Liver (tissue), 9 donors: Measurements from ENCODE around the gene BSPRY. TPM values are rescaled to one million over a fixed set of nuclear protein-coding genes. Genes with fewer than 3 reads are reported as not detected.
A peak's percentile ranks its signal among the peaks of the same experiment; 100 is the strongest.

Experiments used
- DNase-seq: peaks from one replicate; pipeline ENCODE4 v3.0.0-alpha.2; 2017; ENCODE audit warnings: low spot score
- H3K27ac ChIP-seq, 2 donors: one replicate each; pipeline ENCODE4 v1.7.0; 2013; ENCODE audit warnings: inconsistent platforms in 2 of 2, low read length in 2 of 2, control low read depth in 1 of 2, low read depth in 1 of 2, mild to moderate bottlenecking in 1 of 2
- H3K27me3 ChIP-seq, 4 donors: one replicate each; pipeline versions ENCODE4 v1.6.1 to v1.7.0; 2013; ENCODE audit warnings: low read length in 3 of 4, inconsistent platforms in 1 of 4, mild to moderate bottlenecking in 1 of 4, moderate library complexity in 1 of 4; ENCODE audit not compliant: control insufficient read depth in 4 of 4, insufficient read depth in 4 of 4
- H3K36me3 ChIP-seq, 4 donors: one replicate each; pipeline versions ENCODE4 v1.6.1 to v1.7.0; 2013; ENCODE audit warnings: low read length in 3 of 4, mild to moderate bottlenecking in 3 of 4, low read depth in 1 of 4, moderate library complexity in 1 of 4; ENCODE audit not compliant: control insufficient read depth in 4 of 4, insufficient read depth in 3 of 4
- H3K4me1 ChIP-seq, 4 donors: one replicate each; pipeline versions ENCODE4 v1.6.1 to v1.7.0; 2013; ENCODE audit warnings: low read length in 3 of 4, mild to moderate bottlenecking in 3 of 4, moderate library complexity in 1 of 4; ENCODE audit not compliant: control insufficient read depth in 4 of 4, insufficient read depth in 4 of 4
- H3K4me3 ChIP-seq, 3 donors: one replicate each; pipeline versions ENCODE4 v1.6.1 to v1.7.0; 2013; ENCODE audit warnings: low read length in 3 of 3, control low read depth in 1 of 3, low read depth in 1 of 3, mild to moderate bottlenecking in 1 of 3
- H3K9ac ChIP-seq, 2 donors: one replicate each; pipeline ENCODE4 v1.7.0; 2013; ENCODE audit warnings: low read length in 2 of 2, mild to moderate bottlenecking in 2 of 2, moderate library complexity in 2 of 2, control low read depth in 1 of 2, low read depth in 1 of 2
- H3K9me3 ChIP-seq, 4 donors: one replicate each; pipeline versions ENCODE4 v1.6.1 to v1.7.0; 2013; ENCODE audit warnings: low read length in 3 of 4; ENCODE audit not compliant: control insufficient read depth in 4 of 4
- ATF3 ChIP-seq: IDR thresholded peaks from 2 replicates; pipeline ENCODE4 v1.6.1; 2016; ENCODE audit warnings: antibody characterized with exemption
- FOXA2 ChIP-seq: IDR thresholded peaks from 2 replicates; pipeline ENCODE4 v1.6.1; 2016; ENCODE audit warnings: antibody characterized with exemption
- HNF4G ChIP-seq: IDR thresholded peaks from 2 replicates; pipeline ENCODE4 v1.6.1; 2016; ENCODE audit warnings: antibody characterized with exemption
- NR2F2 ChIP-seq: IDR thresholded peaks from 2 replicates; pipeline ENCODE4 v1.6.1; 2016; ENCODE audit warnings: antibody characterized with exemption
- RAD21 ChIP-seq, 2 donors: IDR thresholded peaks; 2 replicates each; pipeline ENCODE4 v1.6.1; 2016; ENCODE audit warnings: antibody characterized with exemption in 2 of 2, mild to moderate bottlenecking in 2 of 2
- REST ChIP-seq: IDR thresholded peaks from 2 replicates; pipeline ENCODE4 v1.6.1; 2016; ENCODE audit warnings: antibody characterized with exemption, mild to moderate bottlenecking
- RXRA ChIP-seq, 2 donors: IDR thresholded peaks; 2 replicates each; pipeline ENCODE4 v1.6.1; 2017 to 2018; ENCODE audit warnings: antibody characterized with exemption in 2 of 2, mild to moderate bottlenecking in 1 of 2
- SP1 ChIP-seq: IDR thresholded peaks from 2 replicates; pipeline ENCODE4 v1.6.1; 2018; ENCODE audit warnings: antibody characterized with exemption, mild to moderate bottlenecking
- TAF1 ChIP-seq: conservative IDR thresholded peaks from 2 replicates; pipeline ENCODE4 v1.6.1; 2016; ENCODE audit warnings: antibody characterized with exemption, mild to moderate bottlenecking
- YY1 ChIP-seq: IDR thresholded peaks from 2 replicates; pipeline ENCODE4 v1.6.1; 2016; ENCODE audit warnings: antibody characterized with exemption, mild to moderate bottlenecking
- WGBS: extraction: QIAGEN DNeasy Blood & Tissue Kit; methylation state at CpG from one replicate; pipeline ENCODE4 v1.1.7; 2013; 5-methylcytosine and 5-hydroxymethylcytosine counted together
- polyA plus RNA-seq, 2 donors: library from polyadenylated mRNA; stranded (reverse) in 1 of 2; unstranded in 1 of 2; fragments of 200-250 nt in 1 of 2; fragments of >200 nt in 1 of 2; fragmentation: Nextera tagmentation in 1 of 2; extraction: Ambion mirVana in 1 of 2; gene quantifications; one replicate each; pipeline versions ENCODE4 v1.2.1 to v1.2.3, GENCODE V29; 2013 to 2015
- total RNA-seq, 2 donors: library from RNA; depleted of rRNA; stranded (reverse); fragments of >200 nt; gene quantifications; one replicate each; pipeline ENCODE4 v1.2.3, GENCODE V29; 2014
- TF ChIP-seq, protein P1 (sequence below): IDR thresholded peaks from 2 replicates; pipeline ENCODE4 v1.6.1; 2016; ENCODE audit warnings: antibody characterized with exemption
- TF ChIP-seq, protein P2 (sequence below): IDR thresholded peaks from 2 replicates; pipeline ENCODE4 v1.6.1; 2016; ENCODE audit warnings: antibody characterized with exemption
- donor health status: healthy.
- donor health status: healthy.
- donor health status: healthy.
- donor health status: healthy.
- donor health status: healthy.

Gene BSPRY
- total and polyA plus RNA-seq, 4 donors: 0.31 to 2.3 (median 0.65) TPM

GRCh38 chr9:113369855-113370140 is 20.5 kb downstream of the BSPRY start:
- DNase-seq: no peak
- H3K27me3 ChIP-seq: no peaks in the 10 kb centered on the region

GRCh38 chr9:113370806-113371325 is 21.5 kb downstream of the BSPRY start:
- no peak for TF ChIP-seq HNF4G
- no peak for TF ChIP-seq NR2F2
- TF ChIP-seq, protein P1, sequence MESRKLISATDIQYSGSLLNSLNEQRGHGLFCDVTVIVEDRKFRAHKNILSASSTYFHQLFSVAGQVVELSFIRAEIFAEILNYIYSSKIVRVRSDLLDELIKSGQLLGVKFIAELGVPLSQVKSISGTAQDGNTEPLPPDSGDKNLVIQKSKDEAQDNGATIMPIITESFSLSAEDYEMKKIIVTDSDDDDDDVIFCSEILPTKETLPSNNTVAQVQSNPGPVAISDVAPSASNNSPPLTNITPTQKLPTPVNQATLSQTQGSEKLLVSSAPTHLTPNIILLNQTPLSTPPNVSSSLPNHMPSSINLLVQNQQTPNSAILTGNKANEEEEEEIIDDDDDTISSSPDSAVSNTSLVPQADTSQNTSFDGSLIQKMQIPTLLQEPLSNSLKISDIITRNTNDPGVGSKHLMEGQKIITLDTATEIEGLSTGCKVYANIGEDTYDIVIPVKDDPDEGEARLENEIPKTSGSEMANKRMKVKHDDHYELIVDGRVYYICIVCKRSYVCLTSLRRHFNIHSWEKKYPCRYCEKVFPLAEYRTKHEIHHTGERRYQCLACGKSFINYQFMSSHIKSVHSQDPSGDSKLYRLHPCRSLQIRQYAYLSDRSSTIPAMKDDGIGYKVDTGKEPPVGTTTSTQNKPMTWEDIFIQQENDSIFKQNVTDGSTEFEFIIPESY: no peak
- H3K27me3 ChIP-seq: no peaks in the 10 kb centered on the region
- peaks cover 4 to 65% (median 48%) of the 10 kb centered on the region in 4 donors for H3K4me1 ChIP-seq
- no peak for DNase-seq
- H3K9me3 ChIP-seq: no peaks in the 10 kb centered on the region
- H3K36me3 ChIP-seq: peaks cover 5 to 17% (median 10%) of the 10 kb centered on the region in 4 donors
- WGBS: 64% methylated on average over 8 of the region's 8 CpGs
- no peak overlapping the region for H3K9ac ChIP-seq
- no peak overlapping the region for H3K4me3 ChIP-seq
- H3K27ac ChIP-seq: no peak overlapping the region

More at GRCh38 chr9:113369855-113370140, 20.5 kb downstream of the BSPRY start:
- Histone ChIP-seq H3K27ac (no peak overlapping the region), H3K9me3 (no peaks in the 10 kb centered on the region), H3K36me3 (peaks cover 5 to 17% (median 10%) of the 10 kb centered on the region in 4 donors), H3K9ac (no peak overlapping the region), H3K4me3 (peak overlapping the region in 1 of 3 donors; percentile 29), H3K4me1 (peaks cover 4 to 55% (median 39%) of the 10 kb centered on the region in 4 donors)
- TF ChIP-seq ATF3 (no peak), NR2F2 (no peak), SP1 (no peak), REST (no peak), TAF1 (no peak), YY1 (no peak), HNF4G (no peak), RXRA (IDR thresholded peaks at IDR 0.05) (no peak)
- TF ChIP-seq, protein P1: no peak
- 36% methylated on average over 11 of the region's 11 CpGs for WGBS

GRCh38 chr9:113372059-113372458 is 22.7 kb downstream of the BSPRY start:
- Histone ChIP-seq H3K27me3 (no peaks in the 10 kb centered on the region), H3K4me3 (no peak overlapping the region), H3K9ac (no peak overlapping the region), H3K4me1 (peaks cover 4 to 66% (median 49%) of the 10 kb centered on the region in 4 donors), H3K9me3 (no peaks in the 10 kb centered on the region), H3K36me3 (peaks cover 5 to 17% (median 10%) of the 10 kb centered on the region in 4 donors), H3K27ac (no peak overlapping the region)
- 78% methylated on average over 5 of the region's 5 CpGs for WGBS
- TF ChIP-seq, protein P2, sequence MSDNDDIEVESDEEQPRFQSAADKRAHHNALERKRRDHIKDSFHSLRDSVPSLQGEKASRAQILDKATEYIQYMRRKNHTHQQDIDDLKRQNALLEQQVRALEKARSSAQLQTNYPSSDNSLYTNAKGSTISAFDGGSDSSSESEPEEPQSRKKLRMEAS: no peak
- TF ChIP-seq FOXA2 (no peak), RAD21 (IDR thresholded peaks at IDR 0.05) (no peak), RXRA (IDR thresholded peaks at IDR 0.05) (no peak), YY1 (no peak), ATF3 (no peak)
- DNase-seq: no peak
